Immature natural killer cell (primary cell): ENCODE measurements around the gene PRKCQ. TPM values are rescaled to one million over a fixed set of nuclear protein-coding genes. Genes with fewer than 3 reads are reported as not detected.

Experiments used
- DNase-seq, 3 donors: peaks; one replicate each; pipeline ENCODE4 v3.0.0; 2022; ENCODE audit warnings: mixed read lengths in 1 of 3
- H3K27ac Mint-ChIP-seq, 6 donors: one replicate each; pipeline ENCODE4 v1.8.0; 2020; ENCODE audit warnings: mixed read lengths in 6 of 6, mild to moderate bottlenecking in 5 of 6, inconsistent platforms in 4 of 6, moderate library complexity in 3 of 6
- H3K27me3 Mint-ChIP-seq, 3 donors: one replicate each; pipeline ENCODE4 v1.8.0; 2020 to 2021; ENCODE audit warnings: low read depth in 3 of 3, mild to moderate bottlenecking in 3 of 3, mixed read lengths in 3 of 3, moderate library complexity in 3 of 3, inconsistent platforms in 1 of 3
- H3K36me3 Mint-ChIP-seq, 3 donors: one replicate each; pipeline ENCODE4 v1.8.0; 2020; ENCODE audit warnings: mixed read lengths in 3 of 3, inconsistent platforms in 2 of 3, mild to moderate bottlenecking in 2 of 3
- H3K4me1 Mint-ChIP-seq, 2 donors: one replicate each; pipeline ENCODE4 v1.8.0; 2020; ENCODE audit warnings: inconsistent platforms in 2 of 2, mild to moderate bottlenecking in 2 of 2, mixed read lengths in 2 of 2, moderate library complexity in 1 of 2
- H3K4me3 Mint-ChIP-seq, 5 donors: one replicate each; pipeline ENCODE4 v1.8.0; 2020; ENCODE audit warnings: mild to moderate bottlenecking in 5 of 5, mixed read lengths in 5 of 5, inconsistent platforms in 3 of 5, moderate library complexity in 3 of 5
- H3K9me3 Mint-ChIP-seq, 6 donors: one replicate each; pipeline ENCODE4 v1.8.0; 2020; ENCODE audit warnings: mild to moderate bottlenecking in 6 of 6, mixed read lengths in 6 of 6, inconsistent platforms in 4 of 6, moderate library complexity in 3 of 6
- polyA plus RNA-seq, 3 donors: library from polyadenylated mRNA; unstranded; fragments of 300-500 nt; fragmentation: Illumina TruSeq; gene quantifications; one replicate each; pipeline ENCODE4 v1.2.3, GENCODE V29; 2021

PRKCQ gene
- polyA plus RNA-seq, 3 donors from 2014 or later: 20.2 to 46.5 (median 36.5) TPM

- peaks cover 46 to 52% of the 10 kb centered on the region in 2 donors for H3K4me1 Mint-ChIP-seq
These were observed 72.8 kb downstream of the PRKCQ start for GRCh38 chr10:6507311-6507710.

GRCh38 chr10:6505300-6505699 lies 74.8 kb downstream of the PRKCQ start:
- H3K4me1 Mint-ChIP-seq: peaks cover 46 to 50% of the 10 kb centered on the region in 2 donors

More at GRCh38 chr10:6507311-6507710, 72.8 kb downstream of the PRKCQ start:
- peak overlapping the region in 5 of 6 donors; percentile 21 to 86 (median 79) for H3K27ac Mint-ChIP-seq
- peaks cover 36 to 70% (median 58%) of the 10 kb centered on the region in 3 donors for H3K36me3 Mint-ChIP-seq
- DNase-seq: peak in 1 of 3 donors; percentile 43
- peaks cover 0 to 2% (median 1%) of the 10 kb centered on the region in 3 donors for H3K27me3 Mint-ChIP-seq
- H3K4me3 Mint-ChIP-seq: peak overlapping the region in 1 of 5 donors; percentile 57
- no peaks in the 10 kb centered on the region for H3K9me3 Mint-ChIP-seq

GRCh38 chr10:6504296-6504695 lies 75.8 kb downstream of the PRKCQ start:
- DNase-seq: no peak
- Mint-ChIP-seq H3K36me3 (peaks cover 29 to 58% (median 46%) of the 10 kb centered on the region in 3 donors), H3K27ac (peak overlapping the region; percentile 78 to 92 (median 82)), H3K27me3 (peaks cover 0 to 2% (median 1%) of the 10 kb centered on the region in 3 donors), H3K4me3 (peak overlapping the region in 1 of 5 donors; percentile 4), H3K9me3 (no peaks in the 10 kb centered on the region), H3K4me1 (peaks cover 48 to 50% of the 10 kb centered on the region in 2 donors)

More at GRCh38 chr10:6505300-6505699, 74.8 kb downstream of the PRKCQ start:
- Mint-ChIP-seq H3K27me3 (peaks cover 0 to 2% (median 1%) of the 10 kb centered on the region in 3 donors), H3K36me3 (peaks cover 34 to 66% (median 52%) of the 10 kb centered on the region in 3 donors), H3K27ac (peak overlapping the region; percentile 14 to 79 (median 62)), H3K9me3 (no peaks in the 10 kb centered on the region), H3K4me3 (no peak overlapping the region)
- no peak for DNase-seq

- peak overlapping the region in 2 of 5 donors; percentile 10 to 22 for H3K4me3 Mint-ChIP-seq
- peaks cover 48 to 50% of the 10 kb centered on the region in 2 donors for H3K4me1 Mint-ChIP-seq
- no peaks in the 10 kb centered on the region for H3K9me3 Mint-ChIP-seq
- H3K36me3 Mint-ChIP-seq: peaks cover 40 to 57% (median 50%) of the 10 kb centered on the region in 3 donors
- DNase-seq: no peak
- peaks cover 0 to 4% (median 1%) of the 10 kb centered on the region in 3 donors for H3K27me3 Mint-ChIP-seq
- peak overlapping the region; percentile 78 to 89 (median 84) for H3K27ac Mint-ChIP-seq
These were observed 76.9 kb downstream of the PRKCQ start for GRCh38 chr10:6503171-6503570.

GRCh38 chr10:6501931-6502330 lies 78.1 kb downstream of the PRKCQ start:
- H3K4me1 Mint-ChIP-seq: peaks cover 42 to 45% of the 10 kb centered on the region in 2 donors
- no peak overlapping the region for H3K4me3 Mint-ChIP-seq
- H3K27me3 Mint-ChIP-seq: peaks cover 0 to 4% (median 1%) of the 10 kb centered on the region in 3 donors
- no peak for DNase-seq
- no peaks in the 10 kb centered on the region for H3K9me3 Mint-ChIP-seq
- peaks cover 42 to 47% (median 44%) of the 10 kb centered on the region in 3 donors for H3K36me3 Mint-ChIP-seq
- peak overlapping the region; percentile 78 to 89 (median 84) for H3K27ac Mint-ChIP-seq

GRCh38 chr10:6499974-6500373 lies 80.1 kb downstream of the PRKCQ start:
- H3K36me3 Mint-ChIP-seq: peaks cover 40 to 44% (median 41%) of the 10 kb centered on the region in 3 donors
- no peak for DNase-seq
- H3K27ac Mint-ChIP-seq: peak overlapping the region in 5 of 6 donors; percentile 58 to 81 (median 75)
- H3K4me1 Mint-ChIP-seq: peaks cover 35 to 37% of the 10 kb centered on the region in 2 donors
- no peaks in the 10 kb centered on the region for H3K9me3 Mint-ChIP-seq
- H3K4me3 Mint-ChIP-seq: no peak overlapping the region
- peaks cover 0 to 4% (median 1%) of the 10 kb centered on the region in 3 donors for H3K27me3 Mint-ChIP-seq

- peak overlapping the region; percentile 76 to 82 (median 78) for H3K4me3 Mint-ChIP-seq
- H3K36me3 Mint-ChIP-seq: peaks cover 36 to 44% (median 38%) of the 10 kb centered on the region in 3 donors
- peak; percentile 74 to 76 (median 76) for DNase-seq
- peak overlapping the region in 2 of 6 donors; percentile 96 to 98 for H3K27ac Mint-ChIP-seq
- H3K9me3 Mint-ChIP-seq: no peaks in the 10 kb centered on the region
- H3K27me3 Mint-ChIP-seq: peaks cover 0 to 4% (median 1%) of the 10 kb centered on the region in 3 donors
- H3K4me1 Mint-ChIP-seq: peaks cover 29% of the 10 kb centered on the region in 2 donors
These were observed 81.3 kb downstream of the PRKCQ start for GRCh38 chr10:6498771-6499170.

- no peaks in the 10 kb centered on the region for H3K9me3 Mint-ChIP-seq
- peaks cover 18 to 20% of the 10 kb centered on the region in 2 donors for H3K4me1 Mint-ChIP-seq
- H3K36me3 Mint-ChIP-seq: peaks cover 27 to 41% (median 29%) of the 10 kb centered on the region in 3 donors
- H3K27me3 Mint-ChIP-seq: peaks cover 0 to 7% (median 1%) of the 10 kb centered on the region in 3 donors
- peak overlapping the region in 2 of 6 donors; percentile 96 to 98 for H3K27ac Mint-ChIP-seq
- H3K4me3 Mint-ChIP-seq: peak overlapping the region in 3 of 5 donors; percentile 20 to 82 (median 77)
- DNase-seq: no peak
These were observed 82.5 kb downstream of the PRKCQ start for GRCh38 chr10:6497620-6498019.

GRCh38 chr10:6494936-6495592 lies 85.0 kb downstream of the PRKCQ start:
- Mint-ChIP-seq H3K27ac (no peak overlapping the region), H3K27me3 (peaks cover 4 to 17% (median 5%) of the 10 kb centered on the region in 3 donors), H3K4me3 (no peak overlapping the region), H3K4me1 (peaks cover 0 to 2% of the 10 kb centered on the region in 2 donors), H3K9me3 (no peaks in the 10 kb centered on the region), H3K36me3 (peaks cover 26 to 36% (median 33%) of the 10 kb centered on the region in 3 donors)
- peak; percentile 71 for DNase-seq

- H3K27me3 Mint-ChIP-seq: peaks cover 4 to 21% (median 5%) of the 10 kb centered on the region in 3 donors
- H3K36me3 Mint-ChIP-seq: peaks cover 26 to 40% (median 36%) of the 10 kb centered on the region in 3 donors
- H3K27ac Mint-ChIP-seq: no peak overlapping the region
- no peak overlapping the region for H3K4me3 Mint-ChIP-seq
- no peaks in the 10 kb centered on the region for H3K9me3 Mint-ChIP-seq
- DNase-seq: no peak
- no peaks in the 10 kb centered on the region for H3K4me1 Mint-ChIP-seq
These were observed 85.6 kb downstream of the PRKCQ start for GRCh38 chr10:6494442-6494819.

GRCh38 chr10:6493521-6494441 lies 86.3 kb downstream of the PRKCQ start:
- H3K36me3 Mint-ChIP-seq: peaks cover 21 to 44% (median 35%) of the 10 kb centered on the region in 3 donors
- DNase-seq: peak; percentile 55 to 62 (median 62)

GRCh38 chr10:6492896-6493295 lies 87.2 kb downstream of the PRKCQ start:
- Mint-ChIP-seq H3K36me3 (peaks cover 13 to 38% (median 28%) of the 10 kb centered on the region in 3 donors), H3K27ac (no peak overlapping the region), H3K27me3 (peaks cover 4 to 18% (median 5%) of the 10 kb centered on the region in 3 donors), H3K9me3 (no peaks in the 10 kb centered on the region), H3K4me3 (no peak overlapping the region), H3K4me1 (no peaks in the 10 kb centered on the region)
- peak in 2 of 3 donors; percentile 22 to 39 for DNase-seq

More at GRCh38 chr10:6493521-6494441, 86.3 kb downstream of the PRKCQ start:
- no peak overlapping the region for H3K27ac Mint-ChIP-seq
- no peak overlapping the region for H3K4me3 Mint-ChIP-seq
- no peaks in the 10 kb centered on the region for H3K9me3 Mint-ChIP-seq
- H3K4me1 Mint-ChIP-seq: no peaks in the 10 kb centered on the region
- H3K27me3 Mint-ChIP-seq: peaks cover 4 to 21% (median 5%) of the 10 kb centered on the region in 3 donors
